ENCODE data around the gene ADAT1.

DNA sequence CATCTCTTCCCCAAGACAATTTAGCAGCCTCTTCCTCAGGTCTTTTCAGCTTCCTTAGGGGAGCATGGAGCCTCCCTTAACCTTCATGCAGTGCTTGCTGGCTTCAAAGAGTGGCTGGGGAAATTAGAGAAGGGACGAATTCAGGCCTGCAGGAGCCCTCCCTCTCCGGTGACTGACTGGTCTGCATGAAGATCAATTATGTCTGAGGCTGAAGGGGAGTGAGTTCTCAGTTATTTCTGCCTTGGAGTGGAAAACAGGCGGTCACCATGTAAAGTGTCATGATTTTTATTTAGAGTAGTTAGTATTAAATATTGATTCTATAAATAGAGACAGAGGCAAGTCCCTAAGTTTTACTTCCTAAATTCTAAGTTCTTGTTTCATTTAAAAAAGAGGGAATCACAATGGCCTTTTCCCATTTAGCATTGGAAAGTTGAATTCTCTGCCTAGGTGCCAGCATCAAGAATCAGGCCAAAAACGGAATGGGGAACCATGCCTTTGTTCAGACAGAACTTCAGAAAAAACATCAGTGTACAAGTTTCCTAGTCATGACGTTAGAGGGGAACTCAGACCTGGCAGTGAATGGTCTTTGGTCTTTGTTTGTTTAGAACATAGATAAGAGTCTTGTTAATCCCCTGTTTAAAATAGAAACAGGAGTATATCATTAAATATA lies 52.5 kb downstream of the ADAT1 start:
- TF ChIP-seq CTCF (IDR thresholded peaks at IDR 0.05) (no peak), POLR2AphosphoS5 (IDR thresholded peaks at IDR 0.05; ENCODE audit: low read depth, low read length) (no peak), FOXM1 (IDR thresholded peaks at IDR 0.05; ENCODE audit: low read depth) (no peak), TCF12 (IDR thresholded peaks at IDR 0.05) (no peak), MEF2A (IDR thresholded peaks at IDR 0.05; ENCODE audit: borderline replicate concordance, low read depth) (no peak)
